ENCODE data around the gene CD248.

Gene CD248

GRCh38 chr11:66333220-66333877 is 16.5 kb upstream of the CD248 start:
- H3K9me3 ChIP-seq (ENCODE audit: control insufficient read depth in 1 of 2, low read length in 2 of 2) = no peaks in the 10 kb centered on the region
- H3K4me1 ChIP-seq (ENCODE audit: control insufficient read depth in 1 of 2, insufficient read depth in 2 of 2, low read length in 2 of 2) = peaks cover 10 to 26% of the 10 kb centered on the region in 2 donors
- H3K27ac ChIP-seq (ENCODE audit: low read length) = no peak overlapping the region
- H3K27me3 ChIP-seq (ENCODE audit: low read depth, low read length) = no peaks in the 10 kb centered on the region
- H3K4me3 ChIP-seq (ENCODE audit: low read depth in 1 of 2, low read length in 2 of 2) = no peak overlapping the region
- H3K36me3 ChIP-seq (ENCODE audit: control insufficient read depth in 1 of 2, insufficient read depth in 2 of 2, low read length in 2 of 2) = peaks cover 5 to 27% of the 10 kb centered on the region in 2 donors

DNA sequence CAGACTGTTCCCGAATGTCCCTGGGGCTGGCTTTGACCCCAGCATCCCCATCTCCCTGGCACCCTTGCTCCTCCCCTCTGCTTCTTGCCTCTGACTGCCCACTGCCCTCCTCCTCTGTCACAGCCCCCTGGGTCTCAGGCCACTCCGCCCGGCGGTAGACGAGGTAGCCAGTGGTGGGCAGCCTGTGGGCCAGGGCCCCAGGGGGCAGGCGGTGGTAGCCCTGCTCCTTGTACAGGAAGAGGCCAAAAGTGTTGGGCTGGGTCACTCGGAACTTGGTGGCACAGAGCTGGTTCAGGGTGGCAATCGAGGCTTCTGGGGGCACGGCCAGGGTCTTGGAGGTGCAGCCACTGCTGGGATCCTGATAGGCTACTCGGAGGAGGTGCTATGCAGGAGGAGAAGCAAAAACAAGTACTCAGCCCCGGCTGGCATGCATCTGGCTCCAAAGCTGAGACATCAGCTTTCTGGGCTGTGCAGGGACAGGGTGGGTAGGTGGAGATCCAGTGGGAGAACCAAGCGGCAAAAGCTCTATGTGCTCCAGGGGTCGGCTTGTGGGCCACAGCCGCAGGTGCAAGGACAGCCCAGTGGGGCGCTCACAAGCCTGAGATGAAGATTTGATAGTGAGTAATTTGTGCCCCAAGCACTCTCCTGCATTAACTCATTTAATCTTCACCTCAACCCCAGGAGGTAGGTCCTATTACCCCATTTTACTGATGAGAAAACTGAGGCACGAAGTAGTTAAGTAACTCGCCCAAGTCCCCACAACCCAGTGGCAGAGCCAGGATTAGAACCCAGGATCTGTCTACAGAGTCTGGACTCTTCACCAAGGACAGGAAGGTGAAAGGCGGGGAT is 15.8 kb upstream of the CD248 start:
- Histone ChIP-seq H3K27me3 (ENCODE audit: low read depth, low read length) (no peaks in the 10 kb centered on the region), H3K9me3 (ENCODE audit: control insufficient read depth in 1 of 2, low read length in 2 of 2) (no peaks in the 10 kb centered on the region), H3K36me3 (ENCODE audit: control insufficient read depth in 1 of 2, insufficient read depth in 2 of 2, low read length in 2 of 2) (peaks cover 5 to 24% of the 10 kb centered on the region in 2 donors), H3K4me1 (ENCODE audit: control insufficient read depth in 1 of 2, insufficient read depth in 2 of 2, low read length in 2 of 2) (peaks cover 15 to 33% of the 10 kb centered on the region in 2 donors), H3K27ac (ENCODE audit: low read length) (no peak overlapping the region), H3K4me3 (ENCODE audit: low read depth in 1 of 2, low read length in 2 of 2) (no peak overlapping the region)

DNA sequence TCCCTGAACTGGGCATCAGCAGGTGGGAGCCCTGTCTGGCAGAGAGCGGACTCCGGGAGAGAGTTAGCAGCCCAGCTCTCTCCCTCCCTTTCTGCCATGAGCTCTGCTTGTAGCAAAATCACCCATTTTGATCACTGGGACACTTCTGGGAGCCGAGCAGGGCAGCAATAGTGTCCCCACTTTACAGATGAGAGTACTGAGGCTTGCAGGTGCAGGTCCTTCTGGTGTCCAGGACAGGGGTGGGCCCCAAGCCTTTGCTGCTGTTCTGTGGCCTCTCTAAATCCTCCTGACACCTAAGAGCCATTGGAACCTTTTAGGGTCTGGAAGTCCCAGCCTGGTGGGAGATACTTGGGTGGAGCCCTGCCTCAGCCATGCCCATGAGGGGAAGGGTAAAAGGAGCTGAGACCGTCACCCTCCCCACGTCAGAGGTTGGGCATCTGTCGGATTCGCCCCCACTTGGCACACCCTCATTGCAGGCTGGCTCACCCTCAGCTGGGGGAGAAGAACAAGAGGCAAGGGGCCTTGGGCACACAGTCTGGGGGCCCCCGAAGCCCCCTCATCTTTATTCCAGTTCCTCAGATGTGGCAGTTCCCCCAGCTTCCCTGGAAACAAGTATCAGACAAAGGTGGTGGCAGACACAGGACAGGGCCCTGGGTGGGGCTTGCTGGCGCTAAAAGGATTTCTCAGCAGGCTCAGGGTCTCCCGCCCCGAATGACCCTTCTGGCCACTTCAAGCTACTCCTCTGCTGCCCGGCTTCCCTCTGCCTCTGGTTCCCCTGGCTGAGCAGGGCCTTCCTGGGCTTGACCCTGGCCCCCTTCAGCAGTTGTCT is 14.9 kb upstream of the CD248 start:
- Histone ChIP-seq H3K27me3 (ENCODE audit: low read depth, low read length) (no peaks in the 10 kb centered on the region), H3K27ac (ENCODE audit: low read length) (no peak overlapping the region), H3K4me1 (ENCODE audit: control insufficient read depth in 1 of 2, insufficient read depth in 2 of 2, low read length in 2 of 2) (peaks cover 13 to 34% of the 10 kb centered on the region in 2 donors), H3K4me3 (ENCODE audit: low read depth in 1 of 2, low read length in 2 of 2) (no peak overlapping the region), H3K36me3 (ENCODE audit: control insufficient read depth in 1 of 2, insufficient read depth in 2 of 2, low read length in 2 of 2) (peaks cover 5 to 18% of the 10 kb centered on the region in 2 donors), H3K9me3 (ENCODE audit: control insufficient read depth in 1 of 2, low read length in 2 of 2) (no peaks in the 10 kb centered on the region)

GRCh38 chr11:66330931-66331330 is 14.1 kb upstream of the CD248 start:
- no peak overlapping the region for H3K4me3 ChIP-seq (ENCODE audit: low read depth in 1 of 2, low read length in 2 of 2)
- no peaks in the 10 kb centered on the region for H3K27me3 ChIP-seq (ENCODE audit: low read depth, low read length)
- peaks cover 9 to 31% of the 10 kb centered on the region in 2 donors for H3K4me1 ChIP-seq (ENCODE audit: control insufficient read depth in 1 of 2, insufficient read depth in 2 of 2, low read length in 2 of 2)
- H3K27ac ChIP-seq (ENCODE audit: low read length) = no peak overlapping the region
- no peaks in the 10 kb centered on the region for H3K9me3 ChIP-seq (ENCODE audit: control insufficient read depth in 1 of 2, low read length in 2 of 2)
- peaks cover 5 to 18% of the 10 kb centered on the region in 2 donors for H3K36me3 ChIP-seq (ENCODE audit: control insufficient read depth in 1 of 2, insufficient read depth in 2 of 2, low read length in 2 of 2)

DNA sequence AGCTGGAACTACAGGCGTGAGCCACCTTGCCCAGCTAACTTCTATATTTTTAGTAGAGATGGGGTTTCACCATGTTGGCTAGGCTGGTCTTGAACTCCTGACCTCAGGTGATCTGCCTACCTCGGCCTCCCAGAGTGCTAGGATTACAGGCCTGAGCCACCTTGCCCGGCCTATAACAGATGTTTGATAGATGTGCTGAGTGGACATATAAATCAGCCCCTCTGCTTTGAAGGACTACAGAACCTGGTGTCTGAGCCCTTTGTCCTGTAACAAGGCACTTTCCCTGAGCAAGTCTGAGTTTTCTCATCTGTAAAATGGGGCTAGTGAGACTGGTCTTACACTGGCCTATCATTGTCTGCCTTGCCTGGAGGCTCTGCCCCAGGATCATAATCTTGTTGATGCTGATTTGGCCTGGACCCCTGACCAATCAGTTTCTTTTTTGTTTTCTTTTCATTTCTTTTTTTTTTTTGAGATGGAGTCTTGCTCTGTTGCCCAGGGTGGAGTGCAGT is 12.4 kb upstream of the CD248 start:
- H3K27me3 ChIP-seq (ENCODE audit: low read depth, low read length) = no peaks in the 10 kb centered on the region
- no peaks in the 10 kb centered on the region for H3K9me3 ChIP-seq (ENCODE audit: control insufficient read depth in 1 of 2, low read length in 2 of 2)
- peaks cover 11 to 23% of the 10 kb centered on the region in 2 donors for H3K4me1 ChIP-seq (ENCODE audit: control insufficient read depth in 1 of 2, insufficient read depth in 2 of 2, low read length in 2 of 2)
- no peak overlapping the region for H3K4me3 ChIP-seq (ENCODE audit: low read depth in 1 of 2, low read length in 2 of 2)
- H3K27ac ChIP-seq (ENCODE audit: low read length) = no peak overlapping the region
- H3K36me3 ChIP-seq (ENCODE audit: control insufficient read depth in 1 of 2, insufficient read depth in 2 of 2, low read length in 2 of 2) = peaks cover 5 to 18% of the 10 kb centered on the region in 2 donors

GRCh38 chr11:66328302-66329144 is 11.7 kb upstream of the CD248 start:
- no peaks in the 10 kb centered on the region for H3K27me3 ChIP-seq (ENCODE audit: low read depth, low read length)
- peaks cover 11 to 23% of the 10 kb centered on the region in 2 donors for H3K4me1 ChIP-seq (ENCODE audit: control insufficient read depth in 1 of 2, insufficient read depth in 2 of 2, low read length in 2 of 2)
- peak overlapping the region in 1 of 2 donors; percentile 21 for H3K4me3 ChIP-seq (ENCODE audit: low read depth in 1 of 2, low read length in 2 of 2)
- H3K9me3 ChIP-seq (ENCODE audit: control insufficient read depth in 1 of 2, low read length in 2 of 2) = no peaks in the 10 kb centered on the region
- H3K36me3 ChIP-seq (ENCODE audit: control insufficient read depth in 1 of 2, insufficient read depth in 2 of 2, low read length in 2 of 2) = peaks cover 5 to 13% of the 10 kb centered on the region in 2 donors
- no peak overlapping the region for H3K27ac ChIP-seq (ENCODE audit: low read length)

- H3K27me3 ChIP-seq (ENCODE audit: low read depth, low read length) = no peaks in the 10 kb centered on the region
- no peak overlapping the region for H3K4me3 ChIP-seq (ENCODE audit: low read depth in 1 of 2, low read length in 2 of 2)
- H3K9me3 ChIP-seq (ENCODE audit: control insufficient read depth in 1 of 2, low read length in 2 of 2) = no peaks in the 10 kb centered on the region
- H3K4me1 ChIP-seq (ENCODE audit: control insufficient read depth in 1 of 2, insufficient read depth in 2 of 2, low read length in 2 of 2) = peaks cover 11 to 23% of the 10 kb centered on the region in 2 donors
- H3K27ac ChIP-seq (ENCODE audit: low read length) = no peak overlapping the region
- peaks cover 5 to 8% of the 10 kb centered on the region in 2 donors for H3K36me3 ChIP-seq (ENCODE audit: control insufficient read depth in 1 of 2, insufficient read depth in 2 of 2, low read length in 2 of 2)
Measured at GRCh38 chr11:66328031-66328301, 11.1 kb upstream of the CD248 start.

DNA sequence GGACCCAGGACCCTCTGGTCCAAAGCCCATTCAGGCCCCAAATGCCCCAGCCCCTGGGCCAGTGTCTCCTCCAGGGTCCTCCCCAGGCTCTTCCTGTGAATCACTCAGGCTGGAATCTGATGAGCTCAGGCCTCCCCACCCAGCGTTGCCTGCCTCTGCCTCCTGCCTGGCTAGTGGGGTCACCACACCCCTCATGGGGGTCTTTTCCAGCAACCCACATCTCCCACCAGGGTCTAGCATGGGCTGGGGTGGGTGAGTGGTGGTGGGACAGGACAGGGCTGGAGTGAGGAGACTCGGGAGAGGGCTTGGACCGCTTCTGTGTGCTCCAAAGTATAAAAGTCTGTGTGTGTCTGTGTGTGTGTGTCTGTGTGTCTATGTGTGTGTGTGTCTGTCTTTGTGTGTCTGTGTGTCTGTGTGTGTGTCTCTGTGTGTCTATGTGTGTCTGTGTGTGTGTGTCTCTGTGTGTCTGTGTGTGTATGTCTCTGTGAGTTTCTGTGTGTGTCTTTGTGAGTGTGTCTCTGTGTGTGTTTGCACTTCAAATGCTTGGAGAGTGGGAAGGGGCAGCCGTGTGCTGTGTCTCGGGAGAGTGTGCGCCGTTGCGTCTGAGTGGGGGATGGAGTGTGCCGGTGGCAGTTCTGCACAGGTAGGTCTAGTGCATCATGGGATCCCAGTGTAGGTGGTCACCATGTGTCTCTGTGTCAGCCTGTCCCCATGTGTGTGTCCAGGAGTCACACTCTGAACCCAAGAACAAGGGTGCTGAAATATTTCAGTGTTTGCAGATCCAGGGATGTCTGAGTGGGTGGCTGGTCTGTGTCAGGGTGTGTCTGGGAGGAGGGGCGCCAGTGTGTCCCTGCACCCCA is 10.6 kb upstream of the CD248 start:
- H3K36me3 ChIP-seq (ENCODE audit: control insufficient read depth in 1 of 2, insufficient read depth in 2 of 2, low read length in 2 of 2) = peaks cover under 1 to 4% of the 10 kb centered on the region in 2 donors
- H3K9me3 ChIP-seq (ENCODE audit: control insufficient read depth in 1 of 2, low read length in 2 of 2) = no peaks in the 10 kb centered on the region
- H3K4me1 ChIP-seq (ENCODE audit: control insufficient read depth in 1 of 2, insufficient read depth in 2 of 2, low read length in 2 of 2) = peaks cover 11 to 23% of the 10 kb centered on the region in 2 donors
- no peaks in the 10 kb centered on the region for H3K27me3 ChIP-seq (ENCODE audit: low read depth, low read length)
- H3K27ac ChIP-seq (ENCODE audit: low read length) = peak overlapping the region; percentile 60
- H3K4me3 ChIP-seq (ENCODE audit: low read depth in 1 of 2, low read length in 2 of 2) = no peak overlapping the region

- Histone ChIP-seq H3K4me3 (ENCODE audit: low read depth in 1 of 2, low read length in 2 of 2) (no peak overlapping the region), H3K4me1 (ENCODE audit: control insufficient read depth in 1 of 2, insufficient read depth in 2 of 2, low read length in 2 of 2) (peaks cover 11 to 26% of the 10 kb centered on the region in 2 donors), H3K27me3 (ENCODE audit: low read depth, low read length) (no peaks in the 10 kb centered on the region), H3K27ac (ENCODE audit: low read length) (no peak overlapping the region), H3K9me3 (ENCODE audit: control insufficient read depth in 1 of 2, low read length in 2 of 2) (no peaks in the 10 kb centered on the region), H3K36me3 (ENCODE audit: control insufficient read depth in 1 of 2, insufficient read depth in 2 of 2, low read length in 2 of 2) (no peaks in the 10 kb centered on the region)
Measured at GRCh38 chr11:66326261-66327111, 9.6 kb upstream of the CD248 start.
